ENCODE measurements around the gene CYBC1.

- no peak for TF ChIP-seq CTCF (tag by site-specific recombination; IDR thresholded peaks at IDR 0.05)
- TF ChIP-seq ZNF560 (tag by site-specific recombination; IDR thresholded peaks at IDR 0.05; ENCODE audit: borderline replicate concordance): no peak
- TF ChIP-seq ZNF18 (tag by site-specific recombination; IDR thresholded peaks at IDR 0.05): no peak
- TF ChIP-seq ZNF670 (tag by site-specific recombination; IDR thresholded peaks at IDR 0.05; ENCODE audit: low read depth): no peak
- TF ChIP-seq ZNF138 (tag by site-specific recombination; IDR thresholded peaks at IDR 0.05; ENCODE audit: borderline replicate concordance): no peak
- TF ChIP-seq MZF1 (tag by site-specific recombination; IDR thresholded peaks at IDR 0.05; ENCODE audit: borderline replicate concordance): no peak
- no peak for TF ChIP-seq ZNF707 (tag by site-specific recombination; IDR thresholded peaks at IDR 0.05)
- TF ChIP-seq ZNF362 (tag by site-specific recombination; IDR thresholded peaks at IDR 0.05): no peak
- no peak for TF ChIP-seq PRDM10 (tag by site-specific recombination; IDR thresholded peaks at IDR 0.05)
- TF ChIP-seq ZNF792 (tag by site-specific recombination; IDR thresholded peaks at IDR 0.05): no peak
- no peak for TF ChIP-seq ZBTB11 (tag by site-specific recombination; conservative IDR thresholded peaks at IDR 0.05; ENCODE audit: low read depth)
- no peak for TF ChIP-seq ZSCAN30 (tag by site-specific recombination; IDR thresholded peaks at IDR 0.05)
- no peak for TF ChIP-seq ATF2 (tag by site-specific recombination; IDR thresholded peaks at IDR 0.05; ENCODE audit: low read depth)
Observed at GRCh38 chr17:82407255-82407654, 43.3 kb downstream of the CYBC1 start.
